GM12865 (cell line): ENCODE measurements around the gene NPTN.
"Not testable (repeated sequence)": the region's sequence is repeated elsewhere in the genome, so short reads cannot be mapped to it uniquely, and the experiment has no call there.

Experiments
- DNase-seq: peaks from one replicate; pipeline ENCODE4 v3.0.0; 2010; ENCODE audit warnings: low read depth
- H3K4me3 ChIP-seq: 2 replicates; pipeline ENCODE4 v1.5.1; 2011; ENCODE audit warnings: mild to moderate bottlenecking, low read depth, low read length, control low read depth
- CTCF ChIP-seq: IDR thresholded peaks from 2 replicates; pipeline ENCODE4 v1.5.1; 2011; ENCODE audit warnings: low read length, control low read depth, low read depth, inconsistent platforms; ENCODE audit not compliant: insufficient read depth; ENCODE audit errors: missing control alignments

The NPTN gene

GRCh38 chr15:73584699-73585420 is 48.3 kb downstream of the NPTN start:
- no peak overlapping the region for H3K4me3 ChIP-seq
- no peak for DNase-seq
- no peak for TF ChIP-seq CTCF

- TF ChIP-seq CTCF: no peak
- DNase-seq: no peak
- no peak overlapping the region for H3K4me3 ChIP-seq
Observed at GRCh38 chr15:73583544-73583943, 49.6 kb downstream of the NPTN start.

- no peak overlapping the region for H3K4me3 ChIP-seq
- DNase-seq: no peak
- no peak for TF ChIP-seq CTCF
Observed at GRCh38 chr15:73582851-73583379, 50.3 kb downstream of the NPTN start.

GRCh38 chr15:73578026-73578425 is 55.2 kb downstream of the NPTN start:
- no peak for TF ChIP-seq CTCF
- DNase-seq: no peak
- H3K4me3 ChIP-seq: no peak overlapping the region

GRCh38 chr15:73577593-73577992 is 55.6 kb downstream of the NPTN start:
- not testable (repeated sequence) for H3K4me3 ChIP-seq, DNase-seq

- DNase-seq: no peak
- H3K4me3 ChIP-seq: no peak overlapping the region
- no peak for TF ChIP-seq CTCF
Observed at GRCh38 chr15:73575636-73576247, 57.4 kb downstream of the NPTN start.

GRCh38 chr15:73573572-73573971 is 59.6 kb downstream of the NPTN start:
- no peak overlapping the region for H3K4me3 ChIP-seq
- no peak for TF ChIP-seq CTCF
- no peak for DNase-seq
